Left forelimb (tissue), 1 donor: ENCODE measurements around the gene MORN1.

ENCODE experiments used
- DNase-seq: peaks from one replicate; pipeline ENCODE4 v3.0.0-alpha.2; 2018; ENCODE audit warnings: low spot score

The MORN1 gene

GRCh38 chr1:2275796-2276536 is 115.4 kb downstream of the MORN1 start:
- no peak for DNase-seq

GRCh38 chr1:2274929-2275475 is 116.4 kb downstream of the MORN1 start:
- no peak for DNase-seq

- no peak for DNase-seq
These were observed 117.0 kb downstream of the MORN1 start for GRCh38 chr1:2274231-2274928.

- DNase-seq = no peak
These were observed 117.8 kb downstream of the MORN1 start for GRCh38 chr1:2273401-2274090.

GRCh38 chr1:2272686-2273400 is 118.5 kb downstream of the MORN1 start:
- DNase-seq = no peak

GRCh38 chr1:2271841-2272655 is 119.3 kb downstream of the MORN1 start:
- DNase-seq = no peak
